ENCODE results near the gene TMEM60. TPM values are rescaled to one million over a fixed set of nuclear protein-coding genes. Genes with fewer than 3 reads are reported as not detected.

Gene TMEM60
- total and polyA plus RNA-seq, 2 of the 13 experiments (the other 11 are each of a cell fraction or from before 2014, with no cell fraction given): 25.6 to 27.7 TPM

DNA sequence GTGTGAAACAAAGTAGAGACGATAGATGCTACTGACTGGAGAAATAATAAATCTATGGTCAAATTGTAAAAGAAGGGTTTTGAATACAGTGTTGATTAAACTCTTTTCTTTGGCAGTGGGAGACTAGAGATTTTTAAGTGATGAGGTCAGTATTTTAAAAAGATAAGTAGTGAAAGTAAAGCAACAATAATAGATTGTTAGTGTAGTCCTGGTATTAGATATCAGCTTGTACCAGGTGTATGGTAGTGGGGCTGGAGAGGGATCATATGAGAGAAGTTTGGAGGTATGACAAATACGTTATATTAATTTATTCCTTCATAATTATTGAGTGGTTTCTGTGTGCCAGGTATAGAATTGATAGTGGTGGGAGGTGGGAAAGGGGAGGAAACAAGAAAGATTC, 25.6 kb upstream of the TMEM60 start:
- no peak for TF ChIP-seq HOXD1 (CRISPR knock-in tag; IDR thresholded peaks at IDR 0.05)
- TF ChIP-seq, protein P1, sequence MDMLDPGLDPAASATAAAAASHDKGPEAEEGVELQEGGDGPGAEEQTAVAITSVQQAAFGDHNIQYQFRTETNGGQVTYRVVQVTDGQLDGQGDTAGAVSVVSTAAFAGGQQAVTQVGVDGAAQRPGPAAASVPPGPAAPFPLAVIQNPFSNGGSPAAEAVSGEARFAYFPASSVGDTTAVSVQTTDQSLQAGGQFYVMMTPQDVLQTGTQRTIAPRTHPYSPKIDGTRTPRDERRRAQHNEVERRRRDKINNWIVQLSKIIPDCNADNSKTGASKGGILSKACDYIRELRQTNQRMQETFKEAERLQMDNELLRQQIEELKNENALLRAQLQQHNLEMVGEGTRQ (IDR thresholded peaks at IDR 0.05; ENCODE audit: low read depth, low read length): no peak
- TF ChIP-seq, protein P1 (CRISPR knock-in tag; IDR thresholded peaks at IDR 0.05; ENCODE audit: borderline replicate concordance): no peak
- no peak overlapping the region for H3K9ac ChIP-seq (ENCODE audit: insufficient read depth, low read depth, low read length)
- H2AFZ ChIP-seq (ENCODE audit: low read length): no peak overlapping the region
- peaks cover 25% of the 10 kb centered on the region for H3K9me3 ChIP-seq (ENCODE audit: low read length)
- peaks cover 7% of the 10 kb centered on the region for H3K79me2 ChIP-seq (ENCODE audit: insufficient read depth, low read length)
- H3K27ac ChIP-seq (ENCODE audit: extremely low read length, insufficient read depth, low read length): no peak overlapping the region
- CTCF ChIA-PET (ENCODE audit: low intra/inter-chr PET ratio, low total read pairs): no interaction called here
- no peaks in the 10 kb centered on the region for H3K4me1 ChIP-seq (ENCODE audit: insufficient read depth, low read length)
- H3K27me3 ChIP-seq (ENCODE audit: control insufficient read depth in 1 of 2, insufficient read depth in 2 of 2, low read length in 2 of 2): no peaks in the 10 kb centered on the region
- no peaks in the 10 kb centered on the region for H4K20me1 ChIP-seq (ENCODE audit: insufficient read depth, low read length)
- 97% methylated on average over 2 of the region's 2 CpGs for WGBS (ENCODE audit: low lambda C conversion rate)
- no TSS peak for BruUV-seq (replicated peaks)
- FAIRE-seq: no peak
- in situ Hi-C loops (cut with HindIII; ENCODE audit: extremely low pct_ligation_motif_present, low pct_unique_long_range_greater_than_20kb): no loop called here
- no peak for DNase-seq (ENCODE audit: low spot score)
- H3K4me3 ChIP-seq (replicated peaks in 1 of 3; ENCODE audit: insufficient read depth in 1 of 3, low read depth in 2 of 3, low read length in 3 of 3): no peak overlapping the region
- ATAC-seq: no peak
- POLR2A ChIA-PET: no interaction called here
- no peaks in the 10 kb centered on the region for H3K36me3 ChIP-seq (replicated peaks in 1 of 2; ENCODE audit: control insufficient read depth in 1 of 2, insufficient read depth in 2 of 2, low read length in 2 of 2)
- H3K4me2 ChIP-seq (ENCODE audit: low read depth, low read length): no peak overlapping the region
- intact Hi-C loops (cut with micrococcal nuclease; ENCODE audit: unreplicated experiment): no loop called here

GRCh38 chr7:77822269-77822668, 24.0 kb upstream of the TMEM60 start:
- POLR2A ChIA-PET: no interaction called here
- DNase-seq (ENCODE audit: low spot score) (no peak), ATAC-seq (no peak), FAIRE-seq (no peak)
- Histone ChIP-seq H3K36me3 (replicated peaks in 1 of 2; ENCODE audit: control insufficient read depth in 1 of 2, insufficient read depth in 2 of 2, low read length in 2 of 2) (no peaks in the 10 kb centered on the region), H3K79me2 (ENCODE audit: insufficient read depth, low read length) (peaks cover 7% of the 10 kb centered on the region), H3K4me1 (ENCODE audit: insufficient read depth, low read length) (no peaks in the 10 kb centered on the region), H3K9me3 (ENCODE audit: low read length) (peaks cover 25% of the 10 kb centered on the region), H2AFZ (ENCODE audit: low read length) (no peak overlapping the region), H3K27me3 (ENCODE audit: control insufficient read depth in 1 of 2, insufficient read depth in 2 of 2, low read length in 2 of 2) (no peaks in the 10 kb centered on the region), H3K27ac (ENCODE audit: extremely low read length, insufficient read depth, low read length) (no peak overlapping the region), H3K9ac (ENCODE audit: insufficient read depth, low read depth, low read length) (no peak overlapping the region), H3K4me2 (ENCODE audit: low read depth, low read length) (no peak overlapping the region), H3K4me3 (replicated peaks in 1 of 3; ENCODE audit: insufficient read depth in 1 of 3, low read depth in 2 of 3, low read length in 3 of 3) (no peak overlapping the region), H4K20me1 (ENCODE audit: insufficient read depth, low read length) (no peaks in the 10 kb centered on the region)
- TF ChIP-seq SSRP1 (CRISPR knock-in tag; IDR thresholded peaks at IDR 0.05) (no peak), HES4 (CRISPR knock-in tag; IDR thresholded peaks at IDR 0.05; ENCODE audit: borderline replicate concordance) (no peak), ZNF510 (CRISPR knock-in tag; IDR thresholded peaks at IDR 0.05; ENCODE audit: low read depth) (no peak), ZMAT5 (CRISPR knock-in tag; IDR thresholded peaks at IDR 0.05; ENCODE audit: borderline replicate concordance, low read depth) (no peak), RARA (CRISPR knock-in tag; IDR thresholded peaks at IDR 0.05) (no peak), ZNF44 (CRISPR knock-in tag; IDR thresholded peaks at IDR 0.05) (no peak), AGO2 (optimal IDR thresholded peaks at IDR 0.05; ENCODE audit: low read depth, low read length) (no peak), SKI (IDR thresholded peaks at IDR 0.05; ENCODE audit: partially characterized antibody) (no peak), ZNF773 (CRISPR knock-in tag; IDR thresholded peaks at IDR 0.05; ENCODE audit: borderline replicate concordance) (no peak), KLF6 (CRISPR knock-in tag; IDR thresholded peaks at IDR 0.05) (no peak), ZNF33B (CRISPR knock-in tag; IDR thresholded peaks at IDR 0.05) (no peak)
- TF ChIP-seq, protein P2, sequence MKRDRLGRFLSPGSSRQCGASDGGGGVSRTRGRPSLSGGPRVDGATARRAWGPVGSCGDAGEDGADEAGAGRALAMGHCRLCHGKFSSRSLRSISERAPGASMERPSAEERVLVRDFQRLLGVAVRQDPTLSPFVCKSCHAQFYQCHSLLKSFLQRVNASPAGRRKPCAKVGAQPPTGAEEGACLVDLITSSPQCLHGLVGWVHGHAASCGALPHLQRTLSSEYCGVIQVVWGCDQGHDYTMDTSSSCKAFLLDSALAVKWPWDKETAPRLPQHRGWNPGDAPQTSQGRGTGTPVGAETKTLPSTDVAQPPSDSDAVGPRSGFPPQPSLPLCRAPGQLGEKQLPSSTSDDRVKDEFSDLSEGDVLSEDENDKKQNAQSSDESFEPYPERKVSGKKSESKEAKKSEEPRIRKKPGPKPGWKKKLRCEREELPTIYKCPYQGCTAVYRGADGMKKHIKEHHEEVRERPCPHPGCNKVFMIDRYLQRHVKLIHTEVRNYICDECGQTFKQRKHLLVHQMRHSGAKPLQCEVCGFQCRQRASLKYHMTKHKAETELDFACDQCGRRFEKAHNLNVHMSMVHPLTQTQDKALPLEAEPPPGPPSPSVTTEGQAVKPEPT (CRISPR knock-in tag; IDR thresholded peaks at IDR 0.05; ENCODE audit: low read depth): no peak
- TF ChIP-seq, protein P3, sequence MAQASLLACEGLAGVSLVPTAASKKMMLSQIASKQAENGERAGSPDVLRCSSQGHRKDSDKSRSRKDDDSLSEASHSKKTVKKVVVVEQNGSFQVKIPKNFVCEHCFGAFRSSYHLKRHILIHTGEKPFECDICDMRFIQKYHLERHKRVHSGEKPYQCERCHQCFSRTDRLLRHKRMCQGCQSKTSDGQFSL (CRISPR knock-in tag; IDR thresholded peaks at IDR 0.05): no peak
- no TSS peak for BruUV-seq (replicated peaks)
- WGBS (ENCODE audit: low lambda C conversion rate): 0% methylated on average over 1 of the region's 1 CpG
- intact Hi-C loops (cut with micrococcal nuclease; ENCODE audit: unreplicated experiment): no loop called here
- in situ Hi-C loops (cut with HindIII; ENCODE audit: extremely low pct_ligation_motif_present, low pct_unique_long_range_greater_than_20kb): no loop called here
- CTCF ChIA-PET (ENCODE audit: low intra/inter-chr PET ratio, low total read pairs): no interaction called here

Measured in HepG2 (cell line).